IPS DF 4.7 (cell line): ENCODE data around the gene CFAP20DC.
"Not testable (repeated sequence)": the region's sequence is repeated elsewhere in the genome, so short reads cannot be mapped to it uniquely, and the experiment has no call there.

ENCODE experiments used
- DNase-seq: peaks from one replicate; pipeline ENCODE4 v3.0.0-alpha.2; 2013; ENCODE audit warnings: low spot score; ENCODE audit errors: extremely low read depth

CFAP20DC gene

DNA sequence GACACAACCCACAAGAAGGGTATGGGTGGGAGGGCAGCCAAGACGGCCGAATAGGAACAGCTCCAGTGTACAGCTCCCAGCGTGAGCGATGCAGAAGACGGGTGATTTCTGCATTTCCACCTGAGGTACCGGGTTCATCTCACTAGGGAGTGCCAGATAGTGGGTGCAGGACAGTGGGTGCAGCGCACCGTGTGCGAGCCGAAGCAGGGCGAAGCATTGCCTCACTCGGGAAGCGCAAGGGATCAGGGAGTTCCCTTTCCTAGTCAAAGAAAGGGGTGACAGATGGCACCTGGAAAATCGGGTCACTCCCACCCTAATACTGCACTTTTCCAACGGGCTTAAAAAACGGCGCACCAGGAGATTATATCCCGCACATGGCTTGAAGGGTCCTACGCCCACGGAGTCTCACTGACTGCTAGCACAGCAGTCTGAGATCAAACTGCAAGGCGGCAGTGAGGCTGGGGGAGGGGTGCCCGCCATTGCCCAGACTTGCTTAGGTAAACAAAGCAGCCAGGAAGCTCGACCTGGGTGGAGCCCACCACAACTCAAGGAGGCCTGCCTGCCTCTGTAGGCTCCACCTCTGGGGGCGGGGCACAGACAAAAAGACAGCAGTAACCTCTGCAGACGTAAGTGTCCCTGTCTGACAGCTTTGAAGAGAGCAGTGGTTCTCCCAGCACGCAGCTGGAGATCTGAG is 243.1 kb downstream of the CFAP20DC start:
- DNase-seq: not testable (repeated sequence)

DNA sequence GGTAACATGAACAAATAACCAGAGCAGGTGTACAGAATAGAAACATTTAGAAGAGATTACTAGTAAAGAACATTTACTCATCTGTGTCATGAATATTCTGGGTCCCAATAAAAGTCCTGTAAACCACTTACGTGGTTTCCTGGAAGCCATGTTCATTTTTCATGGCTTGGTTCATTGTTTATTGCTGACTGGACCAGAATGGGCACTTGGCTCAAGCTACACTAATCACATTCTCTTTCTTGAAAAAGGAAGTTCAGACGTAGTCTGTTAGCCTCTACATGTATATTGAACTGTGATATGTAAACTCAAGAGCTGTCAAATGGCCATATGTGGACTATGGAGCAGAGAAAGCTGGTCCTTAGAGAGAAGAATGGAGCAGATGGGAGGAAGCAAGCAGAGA is 244.9 kb downstream of the CFAP20DC start:
- no peak for DNase-seq

DNA sequence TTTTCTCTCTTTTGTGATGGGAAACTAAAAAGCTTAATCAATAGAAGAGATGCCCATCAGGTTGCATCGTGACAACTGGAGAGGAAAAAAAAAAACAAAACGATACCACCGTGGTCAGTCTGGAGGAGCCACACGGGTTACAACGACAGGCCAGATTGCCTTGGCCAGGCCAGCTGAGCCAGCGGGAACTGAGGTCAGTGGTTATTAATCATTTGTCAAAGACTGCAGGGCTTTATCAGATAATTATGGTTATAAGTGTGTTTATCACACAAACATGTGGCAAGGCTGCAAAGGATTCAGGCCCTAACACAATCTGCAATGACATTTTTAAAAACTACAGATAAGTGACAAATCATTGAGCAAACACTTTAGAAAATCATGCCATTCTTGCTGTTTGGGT is 248.3 kb downstream of the CFAP20DC start:
- no peak for DNase-seq

DNA sequence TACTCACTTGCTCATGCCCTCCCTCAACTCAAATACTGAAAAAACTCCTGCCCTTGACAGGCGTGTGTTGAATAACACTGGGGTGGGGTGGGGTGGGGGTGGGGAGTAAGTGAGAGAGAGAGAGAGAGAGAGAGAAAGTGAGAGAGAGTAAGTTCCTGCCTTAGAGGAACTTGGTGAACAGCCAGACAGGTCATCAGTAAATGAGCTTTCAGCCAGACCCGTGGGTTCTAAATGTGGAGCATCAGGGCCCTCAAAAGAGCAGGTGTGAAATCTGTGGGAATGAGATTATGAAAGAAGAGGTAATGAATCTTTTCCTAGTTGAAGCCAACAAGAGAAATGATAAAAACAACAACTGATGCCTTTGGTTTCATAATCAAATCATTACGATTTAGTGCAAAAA is 248.9 kb downstream of the CFAP20DC start:
- DNase-seq: no peak

DNA sequence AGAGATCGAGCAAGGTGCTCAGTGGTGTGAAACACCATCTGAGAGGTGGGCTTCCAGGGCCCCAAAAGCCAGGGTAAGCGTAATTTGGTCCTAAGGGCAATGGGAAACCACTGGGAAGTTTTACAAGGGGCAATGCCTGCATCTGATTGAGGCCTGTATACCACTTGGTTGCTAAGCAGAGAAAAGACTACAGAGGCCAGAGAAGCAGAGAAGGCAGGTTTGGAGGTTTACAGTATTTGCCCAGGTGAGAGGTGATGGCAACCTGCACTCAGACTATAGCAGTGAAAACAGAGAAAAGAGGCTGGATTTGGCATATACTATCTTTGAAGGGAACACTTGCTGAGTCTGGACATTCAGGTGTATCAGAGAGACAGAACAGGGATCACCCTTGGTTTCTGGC is 249.8 kb downstream of the CFAP20DC start:
- no peak for DNase-seq

DNA sequence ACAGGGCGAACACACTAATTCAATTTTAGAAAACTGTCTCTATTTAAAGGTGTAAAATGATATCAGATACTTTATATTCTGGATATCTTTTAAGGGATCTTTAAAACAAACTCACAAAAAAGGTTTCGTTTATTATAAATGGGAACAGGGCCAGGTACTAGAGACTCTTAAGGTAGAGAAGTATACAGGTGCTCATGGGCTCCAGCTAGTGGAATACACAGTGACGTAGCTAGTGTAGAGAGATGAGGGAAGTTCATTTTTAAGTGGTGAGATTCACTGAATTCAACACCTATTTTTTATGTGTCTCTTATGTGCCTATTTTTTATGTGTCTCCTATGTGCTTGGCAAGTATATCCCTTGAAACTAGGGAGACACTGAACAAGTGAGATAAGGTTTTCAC is 250.6 kb downstream of the CFAP20DC start:
- DNase-seq: no peak

DNA sequence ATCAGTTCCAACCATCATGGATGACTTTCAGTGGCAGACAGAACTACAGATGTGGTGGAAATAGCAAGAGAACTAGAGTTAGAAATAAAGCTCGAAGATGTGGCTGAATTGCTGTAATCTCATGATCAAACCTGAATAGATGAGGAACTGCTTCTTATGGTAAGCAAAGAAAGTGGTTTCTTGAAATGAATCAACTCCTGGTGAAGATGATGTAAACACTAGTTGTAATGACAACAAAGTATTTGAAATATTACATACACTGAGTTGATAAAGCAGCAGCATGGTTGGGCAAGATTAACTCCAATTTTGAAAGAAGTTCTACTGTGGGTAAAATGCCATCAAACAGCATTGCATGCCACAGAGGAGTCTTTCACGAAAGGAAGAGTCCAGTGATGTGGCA is 251.5 kb downstream of the CFAP20DC start:
- no peak for DNase-seq

DNA sequence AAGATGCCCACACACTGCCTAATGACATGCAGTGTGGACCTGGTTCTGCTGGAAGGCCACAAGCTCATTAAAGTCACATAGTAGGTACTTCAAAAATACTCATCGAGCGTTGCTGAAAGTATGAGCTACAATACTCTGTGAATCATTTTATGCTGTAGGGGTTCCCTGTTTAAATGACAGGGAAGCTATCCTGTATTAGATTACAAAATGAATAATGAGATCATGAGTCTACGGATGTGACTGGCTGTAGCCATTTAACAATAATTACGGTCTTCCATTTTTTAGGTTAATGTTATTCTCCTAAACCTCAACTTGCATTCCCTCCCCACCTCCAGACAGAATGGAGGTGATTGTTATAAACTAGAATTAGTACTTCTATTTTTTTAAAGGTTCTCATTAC is 255.1 kb downstream of the CFAP20DC start:
- DNase-seq: no peak

DNA sequence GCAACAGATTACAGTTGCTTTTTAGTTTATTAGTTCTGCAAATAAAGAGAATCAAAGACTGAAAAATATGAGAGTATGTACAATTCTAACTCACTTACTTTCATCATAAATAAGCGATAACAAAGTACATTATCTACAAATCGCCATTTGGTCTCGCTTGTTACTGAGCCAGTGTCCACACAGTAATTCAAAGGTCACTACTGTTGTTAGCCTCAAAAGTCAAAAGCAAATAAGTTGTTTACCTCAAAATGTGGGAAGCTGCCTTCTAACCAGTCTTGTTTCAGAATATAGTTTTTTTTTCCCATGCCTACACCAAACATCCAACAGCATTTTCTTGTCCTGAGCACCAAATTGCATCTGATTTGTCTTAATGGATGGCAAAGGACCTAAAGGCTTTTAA is 255.9 kb downstream of the CFAP20DC start:
- DNase-seq: no peak

DNA sequence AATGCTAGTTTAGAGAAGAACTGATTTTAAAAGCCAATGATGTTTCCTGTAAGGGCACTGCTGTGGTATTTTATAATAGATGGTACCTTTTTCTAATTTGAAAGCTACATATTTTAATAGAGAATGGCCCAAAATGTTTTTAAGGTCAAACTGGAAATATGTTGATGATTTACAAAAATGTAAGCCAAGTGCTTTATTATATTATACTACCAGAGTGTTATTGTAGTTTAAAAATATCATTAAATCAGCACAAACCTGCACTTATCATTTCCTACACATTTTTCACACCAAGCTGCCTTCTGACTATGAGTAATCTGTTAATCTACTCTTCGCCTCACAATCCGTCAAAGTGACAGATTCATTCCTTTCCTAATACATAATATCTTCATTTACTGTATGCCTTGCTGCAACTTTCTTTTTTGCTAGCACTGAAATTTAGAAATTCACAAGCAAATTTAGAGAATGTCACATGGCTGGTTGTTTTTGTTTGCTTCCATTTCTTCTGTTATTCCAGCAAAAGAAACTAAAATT is 256.8 kb downstream of the CFAP20DC start:
- DNase-seq: no peak

DNA sequence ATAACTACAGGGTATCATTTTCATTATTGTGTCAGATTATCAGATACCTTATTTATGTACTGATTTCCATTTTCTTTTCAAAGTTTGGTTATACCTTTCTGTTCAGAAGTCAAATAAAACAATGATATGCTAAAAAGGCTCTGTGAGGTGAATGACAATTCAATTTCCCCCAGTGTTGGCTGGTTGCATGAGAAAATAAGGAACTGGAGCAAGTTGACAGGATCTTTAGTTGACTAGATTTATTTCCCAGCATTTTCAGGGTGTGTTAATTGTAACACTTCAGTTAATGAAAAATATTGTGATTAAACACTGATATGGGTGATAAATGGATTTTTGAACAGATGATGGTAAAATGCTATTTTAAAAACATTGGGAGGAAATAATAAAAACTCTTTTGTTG is 260.4 kb downstream of the CFAP20DC start:
- DNase-seq: no peak

DNA sequence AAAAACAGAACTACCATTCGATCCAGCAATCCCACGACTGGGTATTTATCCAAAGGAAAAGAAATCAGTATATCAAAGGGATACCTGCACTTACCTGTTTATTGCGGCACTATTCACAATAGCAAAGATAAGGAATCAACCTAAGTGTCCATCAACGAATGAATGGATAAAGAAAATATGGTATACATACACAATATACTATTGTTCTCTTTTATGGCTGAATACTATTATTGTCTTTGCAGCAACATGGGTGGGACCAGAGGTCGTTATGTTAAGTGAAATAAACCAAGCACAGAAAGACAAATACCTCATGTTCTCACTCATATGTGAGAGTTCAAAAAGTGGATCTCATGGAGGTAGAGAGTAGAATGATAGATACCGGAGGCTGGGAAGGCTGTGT is 264.9 kb downstream of the CFAP20DC start:
- no peak for DNase-seq

DNA sequence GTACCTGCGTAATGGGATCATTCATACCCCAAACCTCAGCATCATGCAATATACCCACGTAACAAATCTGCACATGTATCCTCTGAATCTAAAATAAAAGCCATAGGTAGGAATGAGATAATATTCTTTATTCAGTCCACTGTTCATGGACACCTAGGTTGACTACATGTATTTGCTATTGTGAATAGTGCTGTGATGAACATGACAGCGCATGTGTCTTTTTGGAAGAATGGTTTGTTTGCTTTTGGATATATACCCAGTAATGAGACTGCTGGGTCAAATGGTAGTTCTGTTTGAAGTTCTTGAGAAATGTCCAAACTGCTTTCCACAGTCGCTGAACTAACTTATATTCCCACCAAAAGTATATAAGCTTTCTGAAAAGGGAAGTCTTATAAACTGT is 265.4 kb downstream of the CFAP20DC start:
- DNase-seq: no peak

DNA sequence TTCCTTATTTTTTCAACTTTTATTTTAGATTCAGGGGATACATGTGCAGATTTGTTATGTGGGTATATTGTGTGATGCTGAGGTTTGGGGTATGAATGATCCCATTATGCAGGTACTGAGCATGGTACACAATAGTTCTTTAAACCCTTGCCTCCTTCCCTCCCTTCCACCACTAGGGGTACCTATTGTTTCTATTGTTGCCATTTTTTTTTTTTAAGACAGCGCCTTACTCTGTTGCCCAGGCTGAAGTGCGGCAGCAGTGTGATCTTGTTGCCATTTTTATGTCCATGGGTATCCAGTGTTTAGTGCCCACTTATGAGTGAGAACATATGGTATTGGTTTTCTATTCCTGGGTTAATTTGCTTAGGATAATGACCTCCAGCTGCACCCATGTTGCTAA is 266.0 kb downstream of the CFAP20DC start:
- DNase-seq: no peak

DNA sequence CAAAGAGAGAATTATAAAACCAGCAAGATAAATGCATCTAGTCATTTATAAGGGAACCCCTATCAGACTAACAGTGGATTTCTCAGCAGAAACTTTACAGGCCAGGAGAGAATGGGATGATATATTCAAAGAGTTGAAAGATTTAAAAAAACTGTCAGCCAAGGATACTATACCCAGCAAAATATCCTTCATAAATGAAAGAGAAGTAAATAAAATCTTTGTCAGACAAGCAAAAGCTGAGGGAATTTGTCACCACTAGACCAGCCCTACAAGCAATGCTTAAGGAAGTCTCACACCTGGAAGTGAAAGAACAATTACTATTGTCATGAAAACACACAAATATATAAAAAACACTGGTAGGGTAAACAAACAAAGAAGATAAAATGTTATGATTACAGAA is 269.9 kb downstream of the CFAP20DC start:
- no peak for DNase-seq

DNA sequence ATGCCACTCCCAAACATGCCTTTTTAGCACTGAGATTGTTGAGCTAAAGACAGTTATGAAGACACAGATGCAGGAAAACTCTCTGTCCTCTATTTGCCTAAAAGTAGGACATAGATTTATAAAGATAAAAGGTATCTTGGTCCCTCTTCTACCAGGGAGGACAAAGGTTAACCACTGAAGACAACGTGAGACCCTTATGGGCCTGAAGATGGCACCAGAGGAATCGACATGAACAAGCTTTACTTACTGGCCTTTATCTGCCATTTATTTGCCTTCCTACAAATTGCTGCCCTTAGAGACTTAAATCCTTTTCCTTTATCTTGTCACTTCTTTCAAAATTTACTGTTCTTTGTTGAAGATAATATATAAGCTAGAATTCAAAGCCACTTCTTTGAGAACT is 273.6 kb downstream of the CFAP20DC start:
- no peak for DNase-seq

DNA sequence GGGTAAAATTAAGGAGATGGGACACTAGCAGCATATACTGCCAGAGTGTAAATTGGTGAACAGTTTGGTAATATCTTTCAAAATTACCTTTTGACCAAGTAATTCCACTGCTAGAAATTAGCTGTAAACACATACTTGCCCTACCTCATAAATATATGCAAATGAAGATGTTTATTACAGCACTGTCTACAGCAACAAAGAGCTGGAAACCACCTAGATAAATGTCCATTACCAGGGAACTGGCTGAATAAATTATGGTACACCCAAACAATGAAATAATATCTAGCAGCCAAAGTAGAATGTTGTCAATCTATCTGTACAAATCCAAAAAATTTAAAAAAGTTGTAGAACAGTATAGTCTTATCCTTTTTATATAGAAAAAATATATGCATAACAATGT is 277.4 kb downstream of the CFAP20DC start:
- no peak for DNase-seq

DNA sequence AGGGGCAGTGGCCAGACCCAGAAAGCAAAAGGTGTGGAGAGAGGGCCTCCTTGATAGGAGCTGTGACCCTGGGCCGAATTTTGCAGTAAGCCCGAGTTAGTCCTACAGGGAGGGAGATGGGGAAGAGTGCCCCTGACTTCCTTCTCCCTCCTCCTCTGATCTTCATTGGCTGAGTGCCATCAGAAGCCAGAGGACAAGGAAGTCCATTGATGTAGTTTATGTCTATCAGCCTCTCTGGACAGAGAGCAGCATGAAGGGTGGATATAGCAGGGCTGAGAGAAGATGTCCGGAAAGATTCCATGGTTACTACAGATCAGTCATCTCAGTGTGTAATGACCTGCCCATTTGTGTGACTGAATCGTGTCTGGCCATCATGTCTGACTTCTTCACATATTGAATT is 280.8 kb downstream of the CFAP20DC start:
- no peak for DNase-seq

DNA sequence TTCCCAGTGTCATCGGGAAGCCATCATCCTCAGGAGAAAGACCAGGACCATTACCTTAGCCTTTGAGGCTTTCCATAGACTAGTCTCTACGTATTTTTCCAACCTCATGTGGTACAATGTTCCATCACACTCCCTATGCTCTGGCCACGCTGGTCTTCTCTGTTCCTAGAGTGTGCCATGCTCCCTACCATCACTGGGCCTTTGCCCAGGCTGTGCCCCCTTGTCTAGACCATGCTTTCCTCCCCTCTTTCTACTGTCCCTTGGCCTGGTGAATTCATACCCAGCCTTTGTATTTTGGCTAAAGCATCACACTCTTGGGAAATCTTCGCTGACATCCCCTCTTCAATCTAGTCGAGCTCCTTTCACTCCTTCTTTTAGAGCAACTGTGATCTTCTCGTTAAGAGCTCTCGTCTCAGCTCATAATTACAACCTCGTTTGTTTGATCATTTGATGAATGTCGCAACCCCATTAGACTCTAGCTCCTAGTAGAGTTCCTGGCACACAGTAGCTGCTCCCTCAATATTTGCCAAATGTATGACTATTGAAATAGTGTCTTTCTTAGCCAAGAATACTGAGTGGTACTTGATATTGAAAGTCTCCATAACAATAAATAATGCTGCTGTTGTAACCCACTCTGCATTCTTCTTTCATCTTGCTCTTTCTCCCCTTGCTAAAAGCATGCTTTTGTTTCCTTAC is 283.1 kb downstream of the CFAP20DC start:
- no peak for DNase-seq

DNA sequence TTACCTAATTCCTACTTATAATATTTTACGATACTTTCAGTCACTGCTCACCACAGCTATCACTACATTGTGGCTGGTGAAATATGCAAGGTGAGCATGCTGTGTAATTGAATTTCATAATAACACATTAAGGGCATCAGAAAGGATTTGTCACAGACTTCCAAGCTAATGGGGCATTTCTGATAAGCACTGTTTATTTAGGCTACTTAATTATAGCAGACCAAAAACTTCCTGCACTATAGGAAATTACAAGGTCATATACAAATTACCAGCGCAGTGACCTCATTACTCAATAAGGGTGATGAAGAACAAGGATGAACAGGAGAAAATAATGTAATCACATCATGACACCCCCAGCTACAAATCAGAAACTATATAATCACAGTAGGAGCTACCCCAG is 294.7 kb downstream of the CFAP20DC start:
- no peak for DNase-seq

DNA sequence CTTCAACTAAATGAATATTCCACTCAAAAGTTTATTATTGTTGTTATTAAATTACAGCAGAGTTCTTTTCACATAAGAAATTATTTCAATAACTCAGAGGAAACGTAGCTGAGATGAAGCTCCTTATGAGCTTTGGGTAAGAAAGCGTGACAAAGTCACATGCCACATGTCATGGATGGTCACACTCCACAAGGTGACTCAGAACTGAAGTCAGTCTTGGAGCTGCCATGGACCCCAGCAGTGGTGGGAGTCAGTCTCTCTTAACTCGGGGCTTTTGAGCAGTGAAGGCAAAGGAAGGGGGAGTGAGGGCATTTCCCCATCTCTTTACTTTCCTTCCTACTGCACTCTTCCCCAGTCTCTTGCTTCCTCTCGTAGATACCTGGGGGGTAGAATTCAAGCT is 295.8 kb downstream of the CFAP20DC start:
- no peak for DNase-seq

DNA sequence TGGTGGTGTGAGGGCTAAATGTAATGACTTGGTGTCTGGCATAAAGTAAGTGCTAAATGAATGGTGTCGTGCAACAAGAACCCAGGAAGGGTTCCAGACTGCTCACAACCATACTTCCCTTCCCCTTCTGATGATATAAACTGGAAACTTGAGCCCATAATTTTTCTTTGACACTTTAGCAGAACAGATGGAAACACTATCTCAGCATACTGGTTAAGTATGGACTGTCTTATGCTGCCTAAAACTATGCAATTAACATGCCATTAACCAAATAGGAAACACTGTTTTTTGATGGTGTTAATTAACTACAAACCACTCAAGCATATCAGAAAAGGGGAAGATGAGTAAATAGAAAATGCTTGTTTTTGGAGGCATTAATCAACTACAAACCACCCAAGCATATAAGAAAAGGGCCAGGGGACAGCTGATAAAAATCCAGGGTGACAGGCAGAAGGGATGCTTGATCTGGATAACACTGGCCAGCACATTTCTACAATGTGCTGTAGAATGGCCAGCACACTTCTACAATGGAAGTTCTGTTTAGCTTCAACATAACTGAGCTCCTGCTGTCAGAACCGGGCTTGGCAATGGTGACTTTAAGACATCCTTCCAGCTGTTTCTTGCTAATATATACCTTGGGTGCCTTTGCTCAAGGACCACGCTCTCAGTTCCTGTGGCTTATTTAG is 297.8 kb downstream of the CFAP20DC start:
- DNase-seq: no peak

DNA sequence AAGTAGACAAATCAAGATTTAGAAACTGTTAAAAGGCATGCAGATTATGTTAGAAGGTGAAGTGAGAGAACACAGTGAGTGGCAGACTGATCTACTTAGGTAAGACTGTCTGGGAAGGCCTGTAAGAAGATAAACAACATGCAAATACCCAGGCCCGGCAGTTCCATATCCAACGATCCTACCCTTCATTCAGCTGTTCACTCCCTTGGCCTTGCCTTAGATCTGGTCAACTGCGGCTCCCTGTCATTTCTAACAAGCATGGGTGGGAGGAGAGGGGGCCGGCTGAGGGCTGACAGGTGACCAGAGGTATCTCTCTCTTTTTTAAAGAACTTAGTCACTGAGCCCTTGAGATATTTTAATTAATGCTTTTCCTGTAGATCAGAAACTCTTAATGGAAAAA is 298.6 kb downstream of the CFAP20DC start:
- no peak for DNase-seq
